Gastrocnemius medialis (tissue), 4 donors: Measurements from ENCODE around the gene KPNB1.

Source experiments
- CTCF ChIP-seq, 5 experiments: fragments of 450-650 bp in 3 of 5; fragments of 200-600 bp in 2 of 5; sonication (generic) in 2 of 5; IDR thresholded peaks in 4 of 5; conservative IDR thresholded peaks in 1 of 5; 1 replicate in 4 of 5; 2 replicates in 1 of 5; pipeline ENCODE4 v1.5.1; 2016 to 2019; ENCODE audit warnings: antibody characterized with exemption in 5 of 5, mild to moderate bottlenecking in 3 of 5, moderate library complexity in 3 of 5
- POLR2A ChIP-seq, 2 donors: fragments of 450-650 bp; IDR thresholded peaks; one replicate each; pipeline ENCODE4 v1.6.1; 2017; ENCODE audit warnings: antibody characterized with exemption in 2 of 2, mild to moderate bottlenecking in 2 of 2, moderate library complexity in 2 of 2

GRCh38 chr17:47640076-47640475 is 9.6 kb upstream of the KPNB1 start:
- TF ChIP-seq POLR2A (IDR thresholded peaks at IDR 0.05) (no peak), CTCF (IDR thresholded peaks at IDR 0.05 in 4 of 5, conservative IDR thresholded peaks at IDR 0.05 in 1 of 5) (no peak)
